Effector CD4-positive, alpha-beta T cell (primary cell): ENCODE results near the gene HGF.
"Not testable (repeated sequence)": the region's sequence is repeated elsewhere in the genome, so short reads cannot be mapped to it uniquely, and the experiment has no call there.

Experiments
- DNase-seq: peaks from one replicate; pipeline ENCODE4 v3.0.0-alpha.2; 2020

Gene HGF

DNA sequence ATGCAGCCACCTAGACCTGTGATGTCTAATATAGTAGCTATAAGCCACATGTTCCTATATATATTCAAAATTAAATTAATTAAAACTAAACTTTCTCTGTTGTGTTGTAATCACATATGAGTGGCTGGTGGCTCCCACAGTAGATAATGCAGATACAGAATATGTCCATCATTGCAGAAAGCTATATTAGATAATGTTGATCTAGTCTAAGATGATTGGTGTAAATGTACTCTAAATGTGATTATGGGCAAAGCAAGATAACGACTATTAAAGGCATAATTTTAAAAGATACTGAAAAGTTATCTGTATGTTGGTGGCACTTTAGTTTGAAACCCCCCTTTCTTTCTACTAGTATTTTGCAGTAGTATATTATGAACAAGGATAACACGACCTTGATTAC is 5.7 kb upstream of the HGF start:
- no peak for DNase-seq

DNA sequence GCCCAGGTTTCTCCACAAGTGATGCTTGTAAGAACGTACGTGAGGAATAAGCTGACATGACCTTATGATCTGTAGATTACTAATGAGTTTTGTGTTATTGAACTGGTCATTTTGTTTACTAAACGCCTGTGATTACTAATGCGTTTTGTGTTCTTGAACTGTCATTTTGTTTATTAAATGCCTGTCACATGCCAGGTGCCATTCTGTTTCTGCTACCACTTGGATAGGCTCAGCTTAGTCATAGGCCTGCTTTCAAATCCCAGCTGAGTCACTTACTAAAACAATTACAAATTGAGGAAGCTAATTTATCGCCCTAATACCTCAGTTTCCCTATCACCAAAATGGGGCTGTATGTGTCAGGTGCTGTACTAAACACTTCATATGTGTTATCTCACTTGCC is 4.7 kb upstream of the HGF start:
- no peak for DNase-seq

DNA sequence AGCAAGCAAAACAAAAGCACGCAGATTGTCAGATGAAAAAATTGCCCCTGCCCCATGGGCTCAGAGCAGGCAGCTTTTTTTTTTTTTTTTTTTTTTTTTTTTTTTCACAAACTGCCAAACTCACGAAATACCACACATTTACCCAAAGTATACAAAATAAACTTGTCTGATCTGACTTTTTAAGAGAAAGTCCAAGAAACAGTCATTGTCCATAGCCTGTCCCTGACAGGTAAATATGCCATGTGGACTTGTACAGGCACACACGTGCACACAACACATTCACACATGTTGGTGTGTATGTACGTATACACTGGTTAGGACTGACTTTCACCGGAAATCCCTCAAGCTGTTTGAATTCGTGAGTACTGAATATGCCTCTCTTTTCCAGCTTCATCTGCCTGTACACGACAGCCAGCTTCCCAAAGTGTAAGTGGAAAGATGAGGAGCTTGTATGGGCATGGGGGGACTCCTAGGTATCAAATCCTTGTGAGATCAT is 929 bp upstream of the HGF start:
- DNase-seq: no peak

DNA sequence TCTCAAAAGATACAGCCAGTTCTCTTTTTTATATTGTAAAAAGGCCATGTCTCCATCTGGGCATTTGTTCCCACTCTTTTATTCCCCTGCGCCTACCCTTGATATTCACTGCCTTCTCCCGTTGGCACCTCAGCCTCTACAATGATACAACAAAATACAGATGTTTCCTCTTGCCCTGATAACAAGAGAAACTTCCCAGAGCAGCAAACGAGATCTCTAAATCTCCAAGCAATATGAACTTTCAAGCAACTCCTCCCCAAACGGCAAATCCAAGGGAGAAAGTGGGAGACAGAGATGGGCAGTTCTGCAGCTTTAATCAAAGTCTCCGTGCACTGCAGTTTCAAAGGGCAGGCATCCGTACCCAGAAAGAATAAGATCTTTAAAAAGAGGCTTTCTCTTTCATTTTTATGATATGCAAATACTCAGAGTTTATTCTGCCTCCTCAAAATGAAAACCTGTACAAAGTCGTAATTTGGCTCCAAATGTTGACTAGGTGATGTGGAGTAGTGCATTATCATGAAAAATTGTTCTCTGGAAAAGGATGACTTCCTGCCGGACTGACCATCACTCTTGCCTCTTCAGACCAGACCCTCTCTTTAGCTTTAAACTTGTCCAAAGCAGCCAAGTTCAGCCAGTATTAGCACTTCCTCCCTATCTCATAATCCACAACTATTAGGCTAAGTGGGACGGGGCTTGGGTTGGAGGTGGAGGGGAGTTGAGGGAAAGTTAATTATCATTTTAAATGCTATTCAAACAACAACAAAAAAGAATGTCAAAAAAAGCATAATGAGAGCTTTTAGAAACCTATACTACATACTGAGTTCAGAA is 682 bp downstream of the HGF start:
- no peak for DNase-seq

DNA sequence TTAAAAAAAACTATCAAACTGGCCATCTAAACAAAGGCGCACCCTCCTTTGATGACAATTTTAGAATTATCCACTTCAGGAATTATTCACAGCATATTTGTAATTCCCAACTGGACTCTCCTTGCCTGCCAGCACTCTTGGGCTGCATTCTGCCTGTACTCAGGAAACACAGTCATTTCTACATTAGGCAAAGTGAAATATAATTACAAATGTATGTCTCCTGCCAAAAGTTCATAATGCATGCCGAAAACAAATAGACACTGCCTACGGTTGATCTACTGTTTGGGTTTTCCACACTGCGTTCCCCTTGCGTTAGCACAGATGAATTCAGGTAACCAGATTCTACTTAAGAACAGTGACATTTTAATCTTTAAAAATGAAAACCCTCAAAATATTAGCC is 1.9 kb downstream of the HGF start:
- DNase-seq: no peak

DNA sequence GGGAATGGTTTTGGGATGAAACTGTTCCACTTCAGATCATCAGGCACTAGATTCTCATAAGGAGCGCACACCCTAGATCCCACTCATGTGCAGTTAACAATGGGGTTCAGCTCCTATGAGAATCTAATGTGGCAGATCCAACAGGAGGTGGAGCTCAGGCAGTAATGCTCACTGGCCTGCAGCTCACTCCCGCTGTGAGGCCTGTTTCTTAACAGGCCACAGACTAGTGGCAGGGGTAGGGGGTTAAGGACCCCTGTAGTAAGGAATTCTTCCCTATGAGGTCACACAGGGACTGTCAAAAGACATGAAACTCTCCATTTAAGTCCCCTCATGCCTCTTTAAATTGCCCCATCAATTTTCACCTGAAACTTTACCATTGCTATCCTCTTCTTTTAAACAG is 8.0 kb downstream of the HGF start:
- DNase-seq: no peak

DNA sequence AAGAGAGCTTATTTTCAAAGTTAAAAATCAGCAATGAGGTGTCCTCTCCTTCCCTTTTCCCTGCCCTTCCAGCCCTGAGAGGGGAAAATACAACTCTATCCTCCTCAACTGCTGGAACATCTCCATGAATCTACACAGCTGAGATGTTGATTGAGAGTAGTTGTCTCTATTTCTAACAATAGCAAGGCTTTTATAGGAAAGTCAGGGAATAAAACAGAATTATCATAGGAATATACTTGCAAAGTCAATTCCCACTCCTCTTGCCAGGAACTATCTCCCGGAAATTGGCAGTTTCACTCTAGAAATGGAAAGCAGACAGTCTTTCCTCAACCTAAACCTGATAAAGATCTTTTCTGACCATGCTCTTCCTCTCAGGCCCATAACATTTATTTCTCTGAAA is 8.8 kb downstream of the HGF start:
- no peak for DNase-seq

DNA sequence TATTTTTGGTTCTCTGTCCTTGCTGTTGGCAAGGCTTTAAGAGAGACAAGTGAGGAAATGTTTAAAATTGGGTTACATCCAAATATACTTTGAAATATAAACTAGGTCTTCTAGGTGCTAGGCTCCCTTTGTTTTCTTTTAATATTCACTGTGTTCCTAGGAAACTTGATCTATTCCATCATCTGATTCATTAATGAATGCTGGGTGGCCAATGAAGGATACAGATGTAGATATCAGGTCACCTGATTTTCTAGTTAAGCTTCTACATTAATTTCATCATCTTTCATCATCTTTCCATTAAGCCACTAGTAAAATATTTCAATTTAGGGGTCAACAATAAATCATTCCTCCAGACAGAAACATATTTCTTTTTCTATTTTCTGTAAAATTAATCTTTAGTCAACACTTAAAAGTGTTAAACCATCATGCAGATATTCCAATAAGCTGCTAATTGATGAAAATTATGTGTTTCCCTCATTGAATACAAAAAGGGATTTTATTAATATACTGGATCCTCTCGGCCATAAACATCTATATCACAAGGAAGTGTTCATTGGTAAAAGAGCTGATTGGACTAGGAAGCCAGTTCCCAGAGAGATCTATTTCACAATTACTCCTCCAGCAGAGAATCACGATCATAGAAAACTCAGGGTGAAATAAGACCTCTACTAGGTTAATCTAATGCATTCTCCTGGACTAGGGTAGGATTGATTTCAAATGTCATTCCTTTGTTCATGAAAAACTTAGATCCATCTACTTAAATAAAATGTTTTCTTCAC is 14.7 kb downstream of the HGF start:
- no peak for DNase-seq

DNA sequence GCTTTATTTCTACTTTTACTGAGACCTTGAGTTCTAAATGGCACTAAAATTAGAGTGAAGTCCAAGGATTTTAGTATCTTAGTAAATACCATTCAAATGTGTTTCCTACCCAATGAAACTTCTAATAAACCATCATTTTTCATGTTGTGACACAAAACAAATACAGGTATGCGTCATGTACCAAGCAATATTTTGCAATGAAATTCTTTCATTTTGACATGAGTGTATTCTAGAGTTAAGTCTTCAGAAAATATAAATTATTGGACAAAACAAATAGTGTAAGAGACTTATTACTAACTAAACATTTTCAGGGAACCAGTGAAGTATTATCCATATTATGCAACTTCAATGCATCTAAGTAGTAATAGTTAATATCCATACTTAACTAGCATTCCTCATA is 16.5 kb downstream of the HGF start:
- no peak for DNase-seq

DNA sequence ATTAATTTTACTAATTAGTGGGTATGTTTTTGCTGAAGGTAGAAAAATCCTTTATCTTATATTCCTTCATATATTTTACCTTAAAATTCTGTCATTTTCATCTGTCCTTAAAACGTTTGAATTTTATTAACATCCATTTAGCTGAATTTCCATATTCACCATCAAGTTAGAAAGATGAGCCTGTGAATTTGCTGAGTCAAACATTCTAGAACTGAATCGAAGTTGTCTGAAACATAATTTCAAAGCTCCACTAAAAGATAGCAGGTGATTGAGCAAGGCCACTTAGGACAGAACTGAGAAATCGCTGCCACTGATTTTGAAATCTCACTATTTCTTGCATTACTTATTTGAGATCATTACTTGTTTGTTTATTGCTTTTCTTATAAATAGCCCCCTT is 17.5 kb downstream of the HGF start:
- DNase-seq: no peak

DNA sequence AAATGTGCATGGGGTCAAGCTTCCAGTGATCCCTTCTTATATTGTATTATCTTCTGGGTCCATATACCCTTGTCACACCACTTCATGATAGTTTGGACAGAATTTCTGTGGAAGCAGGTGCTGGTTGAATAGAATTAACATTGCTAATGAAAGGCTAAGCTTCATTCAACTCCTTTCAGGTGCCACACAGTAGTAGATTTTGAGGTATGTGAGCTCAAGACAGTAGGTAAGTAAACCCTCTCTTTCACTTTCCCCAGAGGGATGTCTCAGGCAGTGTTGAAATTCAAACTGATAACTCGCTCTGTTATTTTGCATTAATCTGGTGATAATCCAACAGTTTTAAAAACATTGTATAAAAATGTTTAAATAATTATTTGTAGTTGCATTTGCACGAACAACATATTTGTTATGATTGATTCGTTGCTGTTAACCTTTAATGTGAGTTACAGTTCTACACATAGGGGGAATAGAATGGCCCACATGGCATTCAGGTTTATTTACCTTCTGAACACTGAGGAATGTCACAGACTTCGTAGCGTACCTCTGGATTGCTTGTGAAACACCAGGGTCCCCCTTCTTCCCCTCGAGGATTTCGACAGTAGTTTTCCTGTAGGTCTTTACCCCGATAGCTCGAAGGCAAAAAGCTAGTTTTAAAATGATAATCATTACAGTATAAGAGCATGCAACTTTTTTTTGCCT is 18.1 kb downstream of the HGF start:
- DNase-seq: no peak

DNA sequence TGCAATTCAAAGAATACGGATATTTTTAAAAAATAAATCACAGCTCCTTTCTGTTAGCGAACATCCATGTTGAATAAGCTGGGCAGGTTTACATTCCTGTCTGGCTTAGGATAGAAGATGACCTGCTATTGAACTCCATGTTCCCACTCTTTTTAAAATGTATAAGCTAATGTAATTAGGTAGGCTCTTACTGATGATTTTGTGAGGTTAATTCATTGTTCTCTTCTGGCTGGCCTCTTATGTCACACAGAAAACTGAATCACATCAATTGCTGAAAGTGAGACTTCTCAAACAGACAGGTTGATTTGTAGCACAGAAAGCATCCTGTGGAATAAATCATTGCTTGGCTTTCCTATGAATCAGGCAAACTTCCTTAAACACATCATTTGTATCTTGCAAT is 24.2 kb downstream of the HGF start:
- DNase-seq: no peak

DNA sequence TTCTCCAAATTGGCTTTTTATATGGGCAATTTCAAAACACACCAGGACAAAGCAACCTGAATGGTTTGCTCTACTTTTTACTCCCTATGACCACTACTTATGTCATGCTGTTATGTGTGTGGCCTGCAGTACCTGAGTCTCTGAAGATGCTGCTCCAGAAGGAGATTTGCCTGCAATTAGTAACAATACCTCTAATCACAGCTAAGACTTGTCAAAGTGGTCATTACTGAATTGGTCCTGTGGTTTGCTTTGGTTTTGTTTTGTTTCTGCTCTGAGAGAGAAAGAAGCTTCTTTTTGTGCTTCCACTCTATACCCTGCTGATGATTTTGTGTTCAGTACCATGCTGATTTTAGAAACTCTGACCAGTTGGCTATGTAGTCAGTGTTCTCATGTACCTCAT is 25.5 kb downstream of the HGF start:
- no peak for DNase-seq

DNA sequence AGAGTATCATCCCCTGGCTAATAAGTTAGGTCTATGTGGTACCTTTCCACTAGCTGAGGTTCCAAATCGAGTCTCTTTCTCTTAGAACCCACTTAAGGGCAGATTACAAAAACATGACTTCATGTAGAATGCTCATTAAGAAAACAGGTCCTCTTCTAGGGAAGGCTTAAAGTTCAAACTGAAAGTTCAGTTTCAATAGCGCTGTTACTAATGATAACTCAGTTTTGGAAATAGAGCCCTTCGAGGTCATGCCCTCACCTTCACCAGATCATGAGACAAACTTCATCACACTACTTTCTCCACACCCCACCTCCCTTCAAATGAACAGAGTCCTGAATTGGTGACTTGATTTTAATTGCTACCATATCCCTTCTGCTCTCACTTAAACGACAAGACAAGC is 26.2 kb downstream of the HGF start:
- no peak for DNase-seq

DNA sequence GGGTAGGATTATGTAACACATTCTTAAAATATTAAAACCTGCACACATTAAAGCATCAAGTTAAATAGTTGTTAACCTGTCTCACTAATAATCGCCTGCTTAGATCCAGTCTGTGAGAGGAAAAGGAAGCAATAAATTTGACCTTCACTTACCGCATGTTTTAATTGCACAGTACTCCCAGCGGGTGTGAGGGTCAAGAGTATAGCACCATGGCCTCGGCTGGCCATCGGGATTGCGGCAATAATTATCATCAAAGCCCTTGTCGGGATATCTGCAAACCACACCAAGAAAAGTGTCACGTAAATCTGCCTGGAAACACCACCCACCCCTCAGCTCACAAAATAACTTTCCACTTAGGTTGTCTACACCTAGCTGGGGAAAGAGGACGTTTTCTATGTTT is 26.6 kb downstream of the HGF start:
- DNase-seq: no peak

DNA sequence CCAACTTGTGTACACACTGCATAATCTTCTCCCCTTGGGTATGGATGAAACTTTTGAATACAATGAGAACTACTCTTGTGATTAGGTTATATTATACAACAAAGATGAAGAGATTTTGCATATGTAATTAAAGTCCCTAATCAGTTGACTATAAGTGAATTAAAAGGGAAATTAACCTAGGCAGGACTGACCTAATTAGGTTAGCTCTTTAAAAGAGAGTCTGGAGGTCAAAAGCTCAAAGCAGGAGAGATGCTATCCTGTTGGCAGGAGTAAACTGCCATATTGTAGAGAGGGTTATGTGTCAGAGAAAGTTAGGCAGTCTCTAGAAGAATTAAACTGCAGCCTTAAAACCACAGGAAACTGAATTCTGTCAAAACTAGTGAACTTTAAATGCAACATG is 29.4 kb downstream of the HGF start:
- no peak for DNase-seq

DNA sequence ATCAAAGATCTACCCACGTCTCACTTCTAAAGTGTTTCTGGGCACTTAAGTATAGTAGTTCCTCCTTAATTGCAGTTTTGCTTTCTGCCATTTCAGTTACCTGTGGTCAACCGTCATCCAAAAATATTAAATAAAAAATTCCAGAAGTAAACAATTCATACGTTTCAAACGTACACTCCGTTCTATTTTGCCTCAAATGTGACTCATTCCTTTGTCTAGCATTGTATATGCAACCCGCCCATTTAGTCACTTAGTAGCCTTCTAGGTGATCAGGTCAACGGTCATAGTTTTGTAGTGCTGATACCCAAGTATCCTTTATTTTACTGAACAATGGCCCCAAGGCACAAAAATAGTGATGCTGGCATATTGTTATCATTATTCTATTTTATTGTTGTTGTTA is 33.8 kb downstream of the HGF start:
- DNase-seq: no peak

DNA sequence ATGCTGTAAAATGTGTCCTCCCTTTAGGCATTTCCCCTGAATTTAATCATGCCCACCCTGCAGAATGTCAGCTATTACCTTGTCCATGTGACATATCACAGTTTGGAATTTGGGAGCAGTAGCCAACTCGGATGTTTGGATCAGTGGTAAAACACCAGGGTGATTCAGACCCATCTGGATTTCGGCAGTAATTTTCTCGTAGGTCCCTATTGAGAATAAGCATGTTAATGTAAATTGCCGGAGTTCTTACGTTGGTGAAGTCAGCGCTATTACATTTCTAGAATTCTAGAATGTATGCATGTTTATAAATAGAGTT is 44.1 kb downstream of the HGF start:
- DNase-seq: no peak

DNA sequence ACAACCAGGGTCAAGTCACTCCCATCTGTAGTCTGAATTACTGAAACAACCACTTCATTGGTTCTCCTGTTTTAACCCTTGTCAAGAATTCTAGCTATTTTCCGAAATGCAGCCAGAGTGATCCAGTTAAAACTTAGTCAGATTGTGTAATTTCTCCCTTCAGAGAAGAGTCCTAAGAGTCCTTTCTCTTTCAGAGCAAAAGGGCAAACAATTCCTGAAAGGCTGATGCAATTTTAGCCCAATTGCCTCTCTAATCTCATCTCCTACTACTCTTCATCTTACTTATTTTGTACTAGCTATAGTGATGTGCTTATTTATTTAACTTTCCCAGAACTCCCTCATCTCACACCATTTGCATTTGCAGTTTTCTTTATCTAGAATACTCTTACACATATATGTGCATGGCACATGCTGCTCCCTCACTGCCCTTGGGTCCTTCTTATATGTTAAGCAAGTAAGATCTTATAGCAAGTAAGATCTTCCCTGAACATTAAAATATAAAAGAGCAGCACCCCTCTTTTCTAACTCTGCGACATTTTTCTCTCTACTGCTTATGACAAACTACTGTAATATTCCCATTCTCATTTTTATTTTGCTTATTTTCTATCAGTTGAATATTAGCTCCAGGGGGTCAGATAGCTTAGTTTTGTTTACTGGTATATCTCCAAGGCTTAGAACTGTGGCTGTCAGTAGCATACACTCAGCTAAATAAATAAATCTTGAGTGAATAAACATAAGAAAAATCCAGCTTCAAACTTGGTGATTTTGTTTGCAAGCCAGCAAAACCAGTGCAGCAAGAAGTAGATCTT is 44.6 kb downstream of the HGF start:
- no peak for DNase-seq

DNA sequence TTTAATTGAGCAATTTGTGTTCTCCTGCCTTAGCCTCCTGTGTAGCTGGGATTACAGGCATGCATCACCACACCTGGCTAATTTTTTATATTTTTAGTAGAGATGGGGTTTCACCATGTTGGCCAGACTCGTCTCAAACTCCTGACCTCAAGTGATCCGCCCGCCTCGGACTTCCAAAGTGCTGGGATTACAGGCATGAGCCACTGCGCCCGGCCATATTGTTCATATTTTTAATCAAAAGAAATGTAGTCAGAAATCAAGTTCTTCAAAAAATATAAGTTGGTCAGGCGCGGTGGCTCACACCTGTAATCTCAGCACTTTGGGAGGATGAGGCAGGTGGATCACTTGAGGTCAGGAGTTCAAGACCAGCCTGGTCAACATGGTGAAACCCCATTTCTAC is 47.6 kb downstream of the HGF start:
- DNase-seq: not testable (repeated sequence)

DNA sequence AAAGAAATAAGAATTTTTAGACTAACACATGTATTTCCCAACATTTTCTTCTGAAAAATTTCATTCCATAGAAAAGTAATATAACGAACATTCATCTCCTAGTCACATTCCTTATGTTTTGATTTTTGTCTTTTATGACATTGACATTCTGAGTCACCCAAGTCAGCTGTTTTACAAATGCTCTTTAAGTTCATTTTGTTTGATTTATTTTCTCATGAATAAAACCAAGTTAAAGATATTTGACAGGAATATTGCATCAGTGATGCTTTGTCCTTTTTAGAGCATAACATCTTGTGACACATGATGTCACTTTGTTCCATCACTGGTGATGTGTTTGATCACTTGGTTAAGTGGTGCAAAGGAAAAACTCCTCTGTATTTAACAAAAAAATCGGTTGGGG is 48.4 kb downstream of the HGF start:
- DNase-seq: no peak

DNA sequence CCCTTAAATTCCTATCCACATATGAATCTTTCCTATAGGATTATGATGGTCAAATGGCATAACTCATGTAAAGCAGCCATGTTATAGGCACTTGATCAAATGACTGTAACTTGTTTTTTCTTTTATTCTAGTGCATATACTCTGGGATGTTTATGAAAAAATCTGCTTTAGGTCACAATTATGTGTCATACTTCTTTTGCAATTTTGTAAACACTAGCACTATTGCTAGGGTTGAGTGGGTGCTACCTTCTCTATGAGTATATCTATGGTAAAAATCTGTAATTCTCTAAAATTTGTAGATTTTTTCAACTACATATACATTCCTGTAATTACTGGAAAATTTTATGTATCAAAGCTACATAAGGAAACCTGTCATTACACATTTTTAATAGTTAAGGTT is 50.0 kb downstream of the HGF start:
- no peak for DNase-seq

DNA sequence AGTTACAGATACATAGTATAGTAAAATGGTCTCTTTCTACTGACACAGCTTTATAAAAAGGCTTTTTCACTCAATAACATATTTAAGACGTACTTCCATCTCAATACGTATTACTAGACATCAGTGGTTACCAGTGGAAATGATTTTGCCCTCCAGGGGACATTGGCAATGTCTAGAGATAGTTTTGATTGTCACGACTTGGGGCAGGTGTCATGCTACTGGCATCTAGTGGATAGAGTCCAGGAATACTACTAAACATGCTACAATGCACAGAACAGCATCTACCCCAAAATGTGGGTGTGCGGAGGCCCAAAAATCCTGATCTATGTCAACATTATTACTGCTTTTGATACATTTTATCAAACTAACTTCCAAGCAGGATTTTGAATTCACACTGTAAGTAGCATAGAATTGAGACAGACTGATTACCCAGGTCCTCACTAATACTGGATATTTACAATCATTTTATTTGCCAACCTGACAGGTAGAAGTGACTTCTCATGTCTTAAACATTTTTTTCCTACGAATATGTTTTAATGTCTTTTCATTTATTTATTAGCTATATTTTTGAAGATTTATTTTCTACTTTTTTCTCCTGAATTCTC is 53.8 kb downstream of the HGF start:
- DNase-seq: no peak
